Measurements from ENCODE around the gene CLEC17A. TPM values are rescaled to one million over a fixed set of nuclear protein-coding genes. Genes with fewer than 3 reads are reported as not detected.

The CLEC17A gene
- total RNA-seq, 1 experiment from 2014 or later: not detected

GRCh38 chr19:14558370-14559066, 24.4 kb upstream of the CLEC17A start:
- ChIA-PET CTCF (interaction anchor here (0.5 to 0.8 kb wide), 2 partner anchors 11 to 1990 kb away, joined by 4 to 5 read pairs; no protein-coding TSS in a partner anchor), POLR2A (no interaction called here)
- H3K27me3 Mint-ChIP-seq (ENCODE audit: insufficient read depth, unreplicated experiment): no peaks in the 10 kb centered on the region
- no peak overlapping the region for H3K27ac Mint-ChIP-seq (ENCODE audit: low read depth, unreplicated experiment)
- no peak for TF ChIP-seq CTCF (IDR thresholded peaks at IDR 0.05; ENCODE audit: unreplicated experiment)
- H3K4me3 Mint-ChIP-seq (ENCODE audit: unreplicated experiment): no peak overlapping the region
- DNase-seq (ENCODE audit: unreplicated experiment): no peak
- no peaks in the 10 kb centered on the region for H3K9me3 Mint-ChIP-seq (ENCODE audit: unreplicated experiment)
- intact Hi-C loops (cut with micrococcal nuclease): no loop called here
- H3K36me3 Mint-ChIP-seq (ENCODE audit: insufficient read depth, unreplicated experiment): no peaks in the 10 kb centered on the region
- BruUV-seq (replicated peaks): no TSS peak
- H3K4me1 Mint-ChIP-seq (ENCODE audit: insufficient read depth, unreplicated experiment): peaks cover 38% of the 10 kb centered on the region

- no peaks in the 10 kb centered on the region for H3K36me3 Mint-ChIP-seq (ENCODE audit: insufficient read depth, unreplicated experiment)
- peaks cover 32% of the 10 kb centered on the region for H3K4me1 Mint-ChIP-seq (ENCODE audit: insufficient read depth, unreplicated experiment)
- H3K4me3 Mint-ChIP-seq (ENCODE audit: unreplicated experiment): no peak overlapping the region
- H3K27me3 Mint-ChIP-seq (ENCODE audit: insufficient read depth, unreplicated experiment): no peaks in the 10 kb centered on the region
- DNase-seq (ENCODE audit: unreplicated experiment): no peak
- no peak for TF ChIP-seq CTCF (IDR thresholded peaks at IDR 0.05; ENCODE audit: unreplicated experiment)
- H3K27ac Mint-ChIP-seq (ENCODE audit: low read depth, unreplicated experiment): no peak overlapping the region
- CTCF ChIA-PET: interaction anchor here (0.5 to 1.4 kb wide), 7 partner anchors 12 to 1823 kb away, joined by 3 to 4 read pairs (median 3); partner anchors contain the start of gene NDUFB7
- POLR2A ChIA-PET: interaction anchor here (0.7 kb wide), 2 partner anchors 179 to 209 kb away, joined by 3 to 4 read pairs; partner anchors contain the start of gene ADGRE5
- intact Hi-C loops (cut with micrococcal nuclease): no loop called here
- no TSS peak for BruUV-seq (replicated peaks)
- H3K9me3 Mint-ChIP-seq (ENCODE audit: unreplicated experiment): no peaks in the 10 kb centered on the region
Measured at GRCh38 chr19:14559916-14560775, 22.7 kb upstream of the CLEC17A start.

- DNase-seq (ENCODE audit: unreplicated experiment): no peak
- Mint-ChIP-seq H3K4me1 (ENCODE audit: insufficient read depth, unreplicated experiment) (peaks cover 31% of the 10 kb centered on the region), H3K9me3 (ENCODE audit: unreplicated experiment) (no peaks in the 10 kb centered on the region), H3K36me3 (ENCODE audit: insufficient read depth, unreplicated experiment) (no peaks in the 10 kb centered on the region), H3K27me3 (ENCODE audit: insufficient read depth, unreplicated experiment) (no peaks in the 10 kb centered on the region), H3K27ac (ENCODE audit: low read depth, unreplicated experiment) (no peak overlapping the region), H3K4me3 (ENCODE audit: unreplicated experiment) (no peak overlapping the region)
- ChIA-PET CTCF (interaction anchor here (0.6 to 1.4 kb wide), 3 partner anchors 11 to 13 kb away, joined by 3 to 4 read pairs (median 3); partner anchors contain the start of gene NDUFB7), POLR2A (interaction anchor here (2.2 kb wide), 1 partner anchor 43 kb away, joined by 10 read pairs; the partner anchor contains the start of gene DNAJB1)
- intact Hi-C loops (cut with micrococcal nuclease): no loop called here
- no TSS peak for BruUV-seq (replicated peaks)
- TF ChIP-seq CTCF (IDR thresholded peaks at IDR 0.05; ENCODE audit: unreplicated experiment): no peak
Measured at GRCh38 chr19:14560776-14561108, 22.1 kb upstream of the CLEC17A start.

GRCh38 chr19:14561249-14561648, 21.6 kb upstream of the CLEC17A start:
- POLR2A ChIA-PET: interaction anchor here (1.0 to 2.2 kb wide), 8 partner anchors 10 to 443 kb away, joined by 3 to 18 read pairs (median 4); partner anchors contain the start of genes DNAJB1, NDUFB7 and PRKACA
- no TSS peak for BruUV-seq (replicated peaks)
- Mint-ChIP-seq H3K27me3 (ENCODE audit: insufficient read depth, unreplicated experiment) (no peaks in the 10 kb centered on the region), H3K36me3 (ENCODE audit: insufficient read depth, unreplicated experiment) (no peaks in the 10 kb centered on the region), H3K4me1 (ENCODE audit: insufficient read depth, unreplicated experiment) (peaks cover 26% of the 10 kb centered on the region), H3K4me3 (ENCODE audit: unreplicated experiment) (peak overlapping the region; percentile 62), H3K27ac (ENCODE audit: low read depth, unreplicated experiment) (peak overlapping the region; percentile 94), H3K9me3 (ENCODE audit: unreplicated experiment) (no peaks in the 10 kb centered on the region)
- TF ChIP-seq CTCF (IDR thresholded peaks at IDR 0.05; ENCODE audit: unreplicated experiment): no peak
- CTCF ChIA-PET: interaction anchor here (1.0 to 1.6 kb wide), 2 partner anchors 10 to 13 kb away, joined by 5 to 6 read pairs; partner anchors contain the start of gene NDUFB7
- no peak for DNase-seq (ENCODE audit: unreplicated experiment)
- intact Hi-C loops (cut with micrococcal nuclease): no loop called here
